Right forelimb (tissue), 1 donor: ENCODE data around the gene KCNK2.

Experiments used
- DNase-seq: peaks from one replicate; pipeline ENCODE4 v3.0.0-alpha.2; 2018

The KCNK2 gene

DNA sequence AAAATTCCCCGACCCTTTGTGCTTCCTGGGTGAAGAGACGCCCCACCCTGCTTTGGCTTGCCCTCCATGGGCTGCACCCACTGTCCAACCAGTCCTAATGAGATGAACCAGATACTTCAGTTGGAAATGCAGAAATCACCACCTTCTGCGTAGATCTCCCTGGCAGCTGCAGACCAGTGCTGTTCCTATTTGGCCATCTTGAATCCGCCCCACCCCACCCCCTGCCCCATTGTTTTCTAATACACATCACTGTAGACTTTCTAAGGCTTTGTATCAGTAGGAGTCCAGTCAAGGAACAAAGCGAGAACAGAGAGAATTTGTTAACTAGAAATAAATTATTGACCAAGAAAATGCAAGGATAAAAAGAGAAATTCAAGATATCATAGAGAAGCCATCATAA lies 178.2 kb downstream of the KCNK2 start:
- DNase-seq, result no peak

DNA sequence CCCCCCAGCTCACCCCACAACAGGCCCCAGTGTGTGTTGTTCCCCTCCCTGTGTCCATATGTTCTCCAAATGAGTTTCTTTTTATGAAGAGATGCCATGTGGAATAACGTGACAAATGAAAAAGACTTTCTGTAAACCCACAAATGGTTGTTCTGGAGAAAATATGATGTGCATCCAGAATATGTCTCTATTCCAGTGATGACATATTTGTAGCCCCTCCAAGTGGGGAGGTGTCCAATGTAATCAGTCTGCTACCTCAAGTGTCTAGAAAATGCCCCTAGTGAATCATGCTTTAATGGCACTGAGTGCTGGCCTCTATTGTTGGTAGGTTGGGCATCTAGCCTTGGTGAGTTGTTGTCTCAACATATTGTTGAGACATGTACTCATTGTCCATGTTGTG lies 179.6 kb downstream of the KCNK2 start:
- no peak for DNase-seq

DNA sequence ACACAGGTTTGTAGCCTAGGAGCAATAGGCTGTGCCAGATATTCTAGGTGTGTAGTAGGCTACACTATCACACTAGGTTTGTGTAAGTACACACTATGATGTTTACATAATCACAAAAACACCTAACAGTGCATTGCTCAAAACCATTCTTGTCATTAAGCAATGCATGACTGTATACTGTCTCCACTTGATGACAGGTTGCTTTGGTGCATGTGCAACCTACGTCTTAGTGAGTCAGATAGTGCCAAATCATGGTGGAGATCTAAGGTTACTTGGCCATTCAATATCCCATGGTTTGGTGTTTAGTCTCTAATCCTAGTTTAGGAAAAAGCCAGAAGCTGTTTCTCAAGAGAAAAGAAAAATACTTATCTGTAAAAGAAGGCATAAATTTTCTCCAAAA lies 181.1 kb downstream of the KCNK2 start:
- no peak for DNase-seq

DNA sequence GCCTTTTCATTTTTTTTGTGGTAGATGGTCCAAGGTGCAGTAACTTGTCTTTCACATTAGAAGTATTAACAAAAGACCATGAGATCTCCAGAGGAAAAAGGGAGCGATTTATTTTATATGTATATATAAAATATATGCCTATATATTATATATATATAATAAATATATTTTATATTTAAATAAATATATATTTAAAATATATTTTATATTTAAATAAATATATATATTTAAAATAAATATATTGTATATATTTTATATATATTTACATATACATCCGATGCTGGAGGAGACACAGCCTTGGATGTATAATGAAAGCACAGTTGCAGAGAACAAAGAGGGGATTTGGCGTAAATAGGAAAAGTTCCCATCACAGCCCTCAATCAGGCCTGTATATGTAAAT lies 182.1 kb downstream of the KCNK2 start:
- DNase-seq, result no peak

DNA sequence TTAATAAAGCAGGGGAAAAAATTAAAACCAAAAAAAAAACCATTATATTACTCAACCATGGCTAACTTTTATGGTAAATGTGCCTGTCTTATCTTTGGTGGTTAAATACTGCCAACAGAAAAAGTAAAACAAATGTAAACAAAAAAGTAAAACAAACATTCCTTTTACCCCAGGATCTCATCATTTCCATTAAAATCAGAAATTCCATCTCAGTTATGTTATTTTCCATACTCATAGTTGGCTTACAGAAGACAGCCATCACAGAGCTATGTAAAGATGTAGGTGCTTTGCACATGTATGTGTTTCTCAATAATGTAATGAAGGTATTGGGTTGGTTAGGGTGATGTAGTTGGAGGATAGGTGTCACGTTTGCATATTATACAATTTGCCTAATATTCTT lies 185.0 kb downstream of the KCNK2 start:
- no peak for DNase-seq

DNA sequence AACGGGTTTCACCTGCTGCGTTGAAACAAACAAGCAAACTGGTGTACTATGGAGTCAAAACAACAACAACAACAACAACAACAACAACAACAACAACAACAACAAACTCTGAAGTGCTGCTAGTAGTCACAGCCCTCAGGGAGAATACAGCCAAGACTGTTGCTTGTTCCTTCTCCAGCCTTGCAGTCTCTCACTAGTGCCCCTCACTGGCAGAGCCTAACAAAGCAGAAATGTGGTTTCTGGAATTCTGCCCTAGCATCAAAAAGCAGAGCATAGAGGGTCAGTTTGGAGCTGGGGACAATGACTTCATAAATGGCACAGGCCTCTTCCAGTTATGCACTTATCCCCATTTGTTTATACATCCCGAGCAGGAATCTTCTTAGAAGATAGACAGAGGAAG lies 187.4 kb downstream of the KCNK2 start:
- no peak for DNase-seq

DNA sequence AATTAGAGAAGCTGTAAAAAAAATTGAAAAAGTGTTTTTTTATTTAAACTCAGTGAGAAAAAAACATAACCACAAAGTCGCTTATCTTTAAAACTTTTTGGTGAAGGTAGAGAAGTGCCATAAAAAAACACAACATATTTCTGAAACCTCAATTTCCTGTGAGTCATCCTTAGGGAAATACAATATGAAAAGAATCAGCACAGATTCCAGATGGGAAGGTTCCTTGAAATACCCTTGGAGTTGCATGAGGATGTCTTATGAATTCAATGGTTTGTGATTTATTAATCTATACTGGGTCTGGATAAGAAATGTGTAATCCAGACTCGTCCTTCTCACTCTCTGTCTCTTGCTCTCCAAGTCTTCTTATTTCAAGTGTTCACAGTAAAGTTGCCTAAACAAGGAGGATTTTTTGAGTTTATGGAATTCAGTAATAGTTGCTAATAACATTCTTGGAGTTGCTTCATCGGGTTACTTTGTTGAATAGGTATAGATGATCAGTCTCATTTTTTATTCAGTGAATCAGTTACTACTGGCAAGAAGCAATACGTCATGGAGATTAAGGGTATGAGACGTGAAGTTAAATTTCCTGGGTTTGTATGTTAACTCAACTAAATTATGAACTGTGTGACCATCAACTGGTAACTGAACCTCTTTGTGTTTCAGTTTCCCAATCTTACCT lies 191.4 kb downstream of the KCNK2 start:
- DNase-seq, result no peak

DNA sequence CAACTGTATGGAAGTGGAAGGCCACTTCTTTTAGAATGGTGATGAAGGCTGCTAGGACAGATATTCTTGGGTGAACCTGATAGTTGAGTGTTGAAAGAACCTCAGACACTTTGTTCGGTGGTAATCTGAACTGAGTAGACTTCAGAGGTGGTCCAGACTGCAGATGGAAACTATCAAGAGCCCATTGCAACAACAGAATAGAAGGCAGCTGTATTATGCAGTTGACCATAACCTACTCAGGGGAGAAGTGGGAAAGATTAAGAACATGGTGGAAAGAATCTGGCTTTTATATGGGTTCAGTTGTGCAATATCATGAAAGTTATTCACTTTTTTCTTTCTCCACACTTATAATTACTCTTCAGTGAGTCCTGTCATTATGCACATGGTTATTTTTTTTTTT lies 194.0 kb downstream of the KCNK2 start:
- DNase-seq, result no peak

DNA sequence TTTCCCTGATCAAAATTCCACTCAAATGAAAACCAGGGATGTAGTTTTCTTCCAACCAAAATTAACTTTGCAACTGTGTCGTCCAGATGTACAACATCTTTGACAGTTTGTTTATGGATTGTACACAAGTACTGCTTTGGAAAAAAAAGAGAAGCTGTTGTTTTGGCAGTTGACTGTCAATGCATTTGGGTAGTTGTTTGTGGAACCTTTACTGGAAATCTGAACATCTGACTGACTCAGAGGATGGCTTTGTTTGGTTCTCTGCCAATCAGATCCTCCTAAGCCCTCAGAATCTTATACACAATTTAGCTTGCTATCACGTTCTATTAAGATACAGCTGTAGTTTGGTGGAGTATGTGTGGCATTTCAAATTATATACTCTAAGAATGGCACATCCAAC lies 195.0 kb downstream of the KCNK2 start:
- DNase-seq, result no peak

DNA sequence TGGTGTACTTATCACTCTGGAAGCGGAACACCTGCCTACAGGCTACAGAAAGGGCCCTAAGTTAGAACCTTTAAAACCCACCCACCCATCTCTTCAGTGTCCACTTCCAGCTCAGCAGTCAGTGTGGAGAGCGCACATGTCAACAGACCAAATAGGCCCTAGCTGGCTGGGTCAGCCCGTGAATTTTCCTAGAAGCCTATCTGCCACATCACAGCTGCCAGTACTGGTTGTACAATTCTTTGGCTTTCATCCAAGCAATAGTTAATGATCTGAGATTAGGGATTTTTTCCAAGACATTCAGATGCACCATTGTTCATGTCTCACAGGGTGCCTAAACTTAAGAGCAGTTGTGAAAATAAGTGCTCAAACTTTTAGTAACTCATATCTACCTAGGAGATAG lies 197.1 kb downstream of the KCNK2 start:
- DNase-seq, result no peak

DNA sequence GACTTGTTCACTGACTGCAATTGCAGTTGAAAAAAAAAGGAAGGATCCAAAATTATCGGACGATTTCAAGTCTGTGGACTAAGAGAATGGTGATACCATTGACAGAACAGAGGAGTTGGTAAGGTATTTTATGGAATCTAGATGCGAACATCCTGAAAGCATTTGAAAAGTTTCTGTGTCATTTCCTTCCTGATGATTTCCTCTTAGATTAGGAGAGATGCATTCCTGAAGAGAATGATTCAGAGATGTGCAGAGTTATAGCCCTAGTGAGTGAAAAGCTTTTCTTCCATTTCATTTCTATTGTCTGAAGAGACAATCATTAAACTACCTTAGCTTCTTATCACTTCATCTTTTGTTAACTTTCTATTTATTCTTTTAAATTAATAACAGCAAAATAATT lies 200.0 kb downstream of the KCNK2 start:
- no peak for DNase-seq

DNA sequence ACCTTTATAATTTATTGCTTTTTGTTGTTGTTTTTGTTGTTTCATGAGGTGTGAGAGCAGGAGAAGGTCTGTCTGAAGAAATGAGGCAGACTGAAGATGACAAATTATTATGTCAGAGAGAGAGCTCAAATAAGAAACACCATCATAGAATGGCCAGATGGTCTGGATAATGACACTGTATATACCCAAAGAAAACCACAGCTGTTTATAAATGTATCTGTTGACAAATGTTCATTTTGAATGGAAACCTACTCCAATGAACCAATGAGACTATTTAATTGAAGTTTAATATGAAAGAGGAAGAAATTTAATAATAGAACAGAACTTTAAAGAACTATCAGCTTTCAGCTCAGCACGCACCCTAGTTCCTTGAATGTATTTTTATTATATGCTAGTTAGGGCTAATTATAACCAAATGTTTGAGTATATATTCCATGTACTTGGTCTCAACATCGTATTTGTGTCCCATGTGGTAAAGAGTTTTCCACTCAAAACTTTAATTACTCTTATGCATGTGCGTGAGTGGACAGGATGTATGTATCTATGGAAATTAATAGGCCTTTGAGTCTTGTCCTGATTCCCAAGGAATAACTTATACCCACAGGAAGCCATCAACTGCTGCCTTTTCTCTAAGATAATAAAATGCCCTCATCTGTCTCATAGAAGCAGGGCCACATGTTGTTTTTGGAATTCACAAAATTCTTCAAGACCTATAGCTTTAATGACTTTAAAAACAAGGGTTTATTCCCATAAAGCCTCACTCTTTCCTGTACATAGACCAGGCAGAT lies 202.7 kb downstream of the KCNK2 start:
- DNase-seq, result no peak
